MCF 10A (cell line): ENCODE measurements around the gene PTPRF. TPM values are rescaled to one million over a fixed set of nuclear protein-coding genes. Genes with fewer than 3 reads are reported as not detected.

Source experiments
- BruUV-seq: library from RNA; stranded (reverse); fragments of 400-500 nt; replicated peaks from 2 replicates; lab custom pipeline; 2021; lab: Mats Ljungman, UMichigan
- CTCF ChIA-PET: fragments of 300-600 bp; sonication (Branson Sonifier 250); formaldehyde crosslinking; extraction: SDS; loops from one replicate; lab custom pipeline; 2021; ENCODE audit warnings: antibody characterized with exemption, inconsistent platforms; lab: Yijun Ruan, JAX
- POLR2A ChIA-PET: fragments of 300-600, 350-650 bp; sonication (Branson Sonifier 250); formaldehyde crosslinking; extraction: SDS; loops from one replicate; lab custom pipeline; 2020; ENCODE audit warnings: antibody characterized with exemption, inconsistent platforms; lab: Yijun Ruan, JAX
- DNase-seq: peaks from one replicate; pipeline ENCODE4 v3.0.0-alpha.2; 2018; ENCODE audit not compliant: unreplicated experiment
- H3K27ac Mint-ChIP-seq: one replicate; pipeline ENCODE4 v1.8.0; 2022; ENCODE audit warnings: mild to moderate bottlenecking, low read depth, mixed read lengths; ENCODE audit not compliant: unreplicated experiment
- H3K27me3 Mint-ChIP-seq: one replicate; pipeline ENCODE4 v1.8.0; 2022; ENCODE audit warnings: mixed read lengths; ENCODE audit not compliant: insufficient read depth, unreplicated experiment
- H3K36me3 Mint-ChIP-seq: one replicate; pipeline ENCODE4 v1.8.0; 2022; ENCODE audit warnings: mild to moderate bottlenecking, moderate library complexity, mixed read lengths; ENCODE audit not compliant: insufficient read depth, unreplicated experiment
- H3K4me1 Mint-ChIP-seq: one replicate; pipeline ENCODE4 v1.8.0; 2022; ENCODE audit warnings: mixed read lengths; ENCODE audit not compliant: insufficient read depth, unreplicated experiment
- H3K4me3 Mint-ChIP-seq: one replicate; pipeline ENCODE4 v1.8.0; 2022; ENCODE audit warnings: mild to moderate bottlenecking, moderate library complexity, mixed read lengths; ENCODE audit not compliant: unreplicated experiment
- H3K9me3 Mint-ChIP-seq: one replicate; pipeline ENCODE4 v1.8.0; 2022; ENCODE audit warnings: mixed read lengths; ENCODE audit not compliant: unreplicated experiment
- intact Hi-C: fragments of 100-400 bp; cut with micrococcal nuclease; formaldehyde crosslinking; loops from 2 replicates; pipeline ENCODE4 v1.14.1; 2022
- total RNA-seq: library from RNA; stranded (reverse); gene quantifications from 2 replicates; pipeline ENCODE4 v1.2.3, GENCODE V29; 2022
- TF ChIP-seq, protein P1 (sequence below): fragments of 200-600 bp; IDR thresholded peaks from one replicate; pipeline ENCODE4 v1.8.0; 2022; ENCODE audit warnings: antibody characterized with exemption, mild to moderate bottlenecking; ENCODE audit not compliant: unreplicated experiment

The PTPRF gene
- total RNA-seq, 1 experiment from 2014 or later: 67.2 TPM

- Mint-ChIP-seq H3K27ac (no peak overlapping the region), H3K36me3 (no peaks in the 10 kb centered on the region), H3K9me3 (no peaks in the 10 kb centered on the region), H3K27me3 (no peaks in the 10 kb centered on the region), H3K4me1 (no peaks in the 10 kb centered on the region), H3K4me3 (no peak overlapping the region)
- ChIA-PET POLR2A (no interaction called here), CTCF (interaction anchor here (0.7 kb wide), 1 partner anchor 399 kb away, joined by 4 read pairs; no protein-coding TSS in a partner anchor)
- BruUV-seq: no TSS peak
- intact Hi-C loops: no loop called here
- TF ChIP-seq, protein P1, sequence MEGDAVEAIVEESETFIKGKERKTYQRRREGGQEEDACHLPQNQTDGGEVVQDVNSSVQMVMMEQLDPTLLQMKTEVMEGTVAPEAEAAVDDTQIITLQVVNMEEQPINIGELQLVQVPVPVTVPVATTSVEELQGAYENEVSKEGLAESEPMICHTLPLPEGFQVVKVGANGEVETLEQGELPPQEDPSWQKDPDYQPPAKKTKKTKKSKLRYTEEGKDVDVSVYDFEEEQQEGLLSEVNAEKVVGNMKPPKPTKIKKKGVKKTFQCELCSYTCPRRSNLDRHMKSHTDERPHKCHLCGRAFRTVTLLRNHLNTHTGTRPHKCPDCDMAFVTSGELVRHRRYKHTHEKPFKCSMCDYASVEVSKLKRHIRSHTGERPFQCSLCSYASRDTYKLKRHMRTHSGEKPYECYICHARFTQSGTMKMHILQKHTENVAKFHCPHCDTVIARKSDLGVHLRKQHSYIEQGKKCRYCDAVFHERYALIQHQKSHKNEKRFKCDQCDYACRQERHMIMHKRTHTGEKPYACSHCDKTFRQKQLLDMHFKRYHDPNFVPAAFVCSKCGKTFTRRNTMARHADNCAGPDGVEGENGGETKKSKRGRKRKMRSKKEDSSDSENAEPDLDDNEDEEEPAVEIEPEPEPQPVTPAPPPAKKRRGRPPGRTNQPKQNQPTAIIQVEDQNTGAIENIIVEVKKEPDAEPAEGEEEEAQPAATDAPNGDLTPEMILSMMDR: no peak
- no peak for DNase-seq
Measured at GRCh38 chr1:43509007-43509739, 21.5 kb upstream of the PTPRF start.

DNA sequence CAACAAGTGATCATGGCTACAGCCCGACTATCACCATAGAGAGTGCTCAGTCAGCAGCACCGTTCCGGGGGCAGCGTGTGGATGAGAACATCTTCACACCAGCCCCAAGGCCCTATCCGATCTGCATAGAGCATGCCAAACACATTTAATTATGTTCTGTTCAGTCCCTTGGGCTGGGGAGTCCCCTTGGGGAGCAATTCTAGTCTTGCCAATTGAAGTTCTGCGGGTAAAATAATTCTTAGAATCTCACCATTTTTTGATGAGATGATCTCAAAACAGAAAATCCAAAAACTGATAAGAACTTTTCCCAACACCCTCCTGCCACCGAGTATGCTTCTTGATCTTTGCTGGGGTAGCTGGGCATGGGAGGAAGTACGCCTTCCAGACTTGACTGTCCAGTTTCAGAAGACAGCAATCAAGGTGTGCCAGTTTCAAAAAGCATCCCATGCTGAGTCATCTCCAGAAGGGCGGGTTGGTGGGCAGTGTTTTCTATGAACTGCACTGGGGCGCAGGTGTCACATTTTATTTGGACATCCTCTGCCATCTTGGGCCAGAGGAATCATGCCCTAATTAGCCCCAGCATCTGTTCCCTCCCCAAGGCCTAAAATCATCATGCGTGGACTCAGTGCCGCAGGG, 20.8 kb upstream of the PTPRF start:
- H3K27me3 Mint-ChIP-seq: no peaks in the 10 kb centered on the region
- CTCF ChIA-PET: no interaction called here

DNA sequence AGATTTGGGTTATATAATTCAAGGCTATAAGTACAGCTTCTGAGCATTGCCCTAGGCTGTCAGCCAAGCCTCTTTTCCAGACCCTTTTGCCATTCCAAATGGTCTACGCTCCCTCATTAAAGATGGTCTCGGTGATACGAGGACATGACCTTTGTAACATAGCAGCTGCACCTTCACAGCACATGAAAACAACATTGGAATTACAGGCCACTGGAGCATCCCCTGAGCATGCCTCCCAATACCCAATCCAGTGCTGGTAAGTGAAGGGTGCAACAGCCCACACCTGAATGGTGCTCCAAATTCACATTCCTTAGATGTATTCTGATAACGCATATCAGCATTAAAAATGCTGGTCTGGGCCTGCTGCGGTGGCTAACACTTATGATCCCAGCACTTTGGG, 20.1 kb upstream of the PTPRF start:
- no peaks in the 10 kb centered on the region for H3K36me3 Mint-ChIP-seq
- intact Hi-C loops: no loop called here
- TF ChIP-seq, protein P1: no peak
- H3K27ac Mint-ChIP-seq: no peak overlapping the region
- no peaks in the 10 kb centered on the region for H3K4me1 Mint-ChIP-seq
- CTCF ChIA-PET: no interaction called here
- no peak overlapping the region for H3K4me3 Mint-ChIP-seq
- H3K9me3 Mint-ChIP-seq: no peaks in the 10 kb centered on the region
- H3K27me3 Mint-ChIP-seq: no peaks in the 10 kb centered on the region
- POLR2A ChIA-PET: no interaction called here
- no peak for DNase-seq
- BruUV-seq: no TSS peak

More for the DNA sequence above, 20.8 kb upstream of the PTPRF start:
- no peaks in the 10 kb centered on the region for H3K4me1 Mint-ChIP-seq
- POLR2A ChIA-PET: no interaction called here
- no peak for DNase-seq
- no peaks in the 10 kb centered on the region for H3K36me3 Mint-ChIP-seq
- BruUV-seq: no TSS peak
- intact Hi-C loops: no loop called here
- no peak overlapping the region for H3K27ac Mint-ChIP-seq
- TF ChIP-seq, protein P1: no peak
- H3K4me3 Mint-ChIP-seq: no peak overlapping the region
- no peaks in the 10 kb centered on the region for H3K9me3 Mint-ChIP-seq

DNA sequence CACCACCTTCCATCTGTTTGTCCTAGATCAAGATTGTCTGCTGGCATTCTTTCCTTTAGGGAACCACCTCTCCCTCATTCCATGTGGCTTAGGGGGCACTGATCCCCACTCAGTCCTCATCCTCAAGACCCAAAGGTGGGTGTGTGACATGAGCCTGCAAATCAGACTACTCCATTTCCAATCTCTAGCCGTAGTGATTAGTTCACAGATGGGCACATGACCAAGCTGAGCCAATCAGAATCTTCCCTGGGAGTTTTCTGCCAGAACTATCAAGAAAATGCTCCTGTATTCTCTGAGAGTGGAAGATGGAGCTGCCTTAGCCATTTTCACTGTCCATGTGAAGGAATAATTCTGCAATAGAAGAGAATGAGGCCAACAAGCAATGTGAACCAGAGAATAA, 19.3 kb upstream of the PTPRF start:
- H3K4me3 Mint-ChIP-seq: no peak overlapping the region
- no peaks in the 10 kb centered on the region for H3K36me3 Mint-ChIP-seq
- no peaks in the 10 kb centered on the region for H3K9me3 Mint-ChIP-seq
- no peak overlapping the region for H3K27ac Mint-ChIP-seq
- DNase-seq: no peak
- H3K4me1 Mint-ChIP-seq: no peaks in the 10 kb centered on the region
- CTCF ChIA-PET: no interaction called here
- no peaks in the 10 kb centered on the region for H3K27me3 Mint-ChIP-seq
- BruUV-seq: no TSS peak
- intact Hi-C loops: no loop called here
- TF ChIP-seq, protein P1: no peak
- POLR2A ChIA-PET: no interaction called here
